B cell (primary cell): ENCODE data around the gene ZNF213. TPM values are rescaled to one million over a fixed set of nuclear protein-coding genes. Genes with fewer than 3 reads are reported as not detected.

Experiments used
- ATAC-seq: fragments of 200-7000 bp; cut with Tn5 transposase; one replicate; pipeline ENCODE4 v1.10.0; 2021; ENCODE audit warnings: low read depth, mild to moderate bottlenecking, moderate number of reproducible peaks, moderate library complexity
- CTCF ChIA-PET: fragments of 350-600 bp; sonication (Branson Sonifier 250); formaldehyde crosslinking; loops from one replicate; lab custom pipeline; 2021; ENCODE audit warnings: antibody characterized with exemption, inconsistent platforms; lab: Charles Lee
- POLR2A ChIA-PET: fragments of 350-600 bp; sonication (Branson Sonifier 250); formaldehyde crosslinking; loops from one replicate; lab custom pipeline; 2021; ENCODE audit warnings: antibody characterized with exemption; lab: Charles Lee
- DNase-seq: peaks from one replicate; pipeline ENCODE4 v3.0.0; 2013
- H2AFZ ChIP-seq: 2 replicates; pipeline ENCODE4 v1.6.1; 2012; ENCODE audit warnings: mild to moderate bottlenecking, low read depth, low read length; ENCODE audit not compliant: insufficient read depth, poor library complexity, severe bottlenecking
- H3K27ac ChIP-seq, 2 donors: 1 replicate in 1 of 2; 2 replicates in 1 of 2; pipeline ENCODE4 v1.5.1; 2012 to 2013; ENCODE audit warnings: low read length in 2 of 2, mild to moderate bottlenecking in 2 of 2, moderate library complexity in 1 of 2
- H3K27me3 ChIP-seq, 4 experiments: fragments of 200-600 bp in 1 of 4; sonication (generic) in 1 of 4; replicated peaks in 1 of 4; 1 replicate in 2 of 4; 2 replicates in 2 of 4; pipeline versions ENCODE4 v1.6.1 to v1.7.0; 2013 to 2016; ENCODE audit warnings: low read length in 3 of 4, mild to moderate bottlenecking in 2 of 4, mixed read lengths in 1 of 4, moderate library complexity in 1 of 4; ENCODE audit not compliant: insufficient read depth in 4 of 4, control insufficient read depth in 3 of 4; ENCODE audit errors: control extremely low read depth in 1 of 4
- H3K36me3 ChIP-seq, 2 experiments: replicated peaks in 1 of 2; 1 replicate in 1 of 2; 2 replicates in 1 of 2; pipeline versions ENCODE4 v1.6.1 to v1.7.1; 2013; ENCODE audit warnings: low read length in 1 of 2; ENCODE audit not compliant: insufficient read depth in 2 of 2, control insufficient read depth in 1 of 2; ENCODE audit errors: control extremely low read depth in 1 of 2, extremely low read depth in 1 of 2
- H3K4me1 ChIP-seq, 2 donors: fragments of 200-600 bp in 1 of 2; sonication (generic) in 1 of 2; 1 replicate in 1 of 2; 2 replicates in 1 of 2; pipeline versions ENCODE4 v1.5.1 to v1.6.1; 2013 to 2017; ENCODE audit warnings: low read length in 2 of 2; ENCODE audit not compliant: control insufficient read depth in 2 of 2, insufficient read depth in 2 of 2
- H3K4me2 ChIP-seq: replicated peaks from 2 replicates; pipeline ENCODE3; 2012; ENCODE audit warnings: mild to moderate bottlenecking, low read depth, low read length; ENCODE audit not compliant: poor library complexity, severe bottlenecking
- H3K4me3 ChIP-seq, 5 experiments: fragments of 200-600 bp in 1 of 5; sonication (generic) in 1 of 5; 1 replicate in 3 of 5; 2 replicates in 2 of 5; pipeline versions ENCODE4 v1.5.1 to v1.7.0; 2011 to 2016; ENCODE audit warnings: low read length in 4 of 5, mild to moderate bottlenecking in 4 of 5, low read depth in 2 of 5, control low read depth in 1 of 5, moderate library complexity in 1 of 5; ENCODE audit not compliant: insufficient read depth in 1 of 5; ENCODE audit errors: control extremely low read depth in 1 of 5, extremely low read depth in 1 of 5
- H3K79me2 ChIP-seq: fragments of 200-600 bp; sonication (generic); one replicate; pipeline ENCODE4 v1.6.0; 2016; ENCODE audit warnings: low read length; ENCODE audit not compliant: control insufficient read depth, insufficient read depth
- H3K9ac ChIP-seq: fragments of 200-600 bp; sonication (generic); 2 replicates; pipeline ENCODE4 v1.6.1; 2017; ENCODE audit warnings: mild to moderate bottlenecking, low read length, moderate library complexity
- H3K9me3 ChIP-seq, 3 donors: one replicate each; pipeline versions ENCODE4 v1.6.1 to v1.7.1; 2013; ENCODE audit warnings: low read length in 2 of 3; ENCODE audit not compliant: control insufficient read depth in 2 of 3, insufficient read depth in 1 of 3; ENCODE audit errors: control extremely low read depth in 1 of 3
- H4K20me1 ChIP-seq: 2 replicates; pipeline ENCODE4 v1.6.0; 2012; ENCODE audit warnings: mild to moderate bottlenecking, low read length; ENCODE audit not compliant: insufficient read depth, control insufficient read depth, poor library complexity, severe bottlenecking
- H3K27ac Mint-ChIP-seq: one replicate; pipeline ENCODE4 v1.8.0; 2021; ENCODE audit warnings: mixed read lengths
- H3K27me3 Mint-ChIP-seq: one replicate; pipeline ENCODE4 v1.8.0; 2021; ENCODE audit warnings: mixed read lengths
- H3K4me1 Mint-ChIP-seq: one replicate; pipeline ENCODE4 v1.8.0; 2021; ENCODE audit warnings: mixed read lengths
- H3K4me3 Mint-ChIP-seq: one replicate; pipeline ENCODE4 v1.8.0; 2021; ENCODE audit warnings: mixed read lengths
- H3K9me3 Mint-ChIP-seq: one replicate; pipeline ENCODE4 v1.8.0; 2022; ENCODE audit warnings: mixed read lengths; ENCODE audit not compliant: insufficient read depth
- EZH2 ChIP-seq: IDR thresholded peaks from 2 replicates; pipeline ENCODE4 v1.6.1; 2012; ENCODE audit warnings: borderline replicate concordance, low read depth, mild to moderate bottlenecking, moderate library complexity, low read length; ENCODE audit not compliant: insufficient read depth, poor library complexity, severe bottlenecking
- WGBS: methylation state at CpG from one replicate; pipeline ENCODE4 v1.1.5; 2013; ENCODE audit warnings: missing lambda C conversion rate; ENCODE audit not compliant: insufficient coverage; 5-methylcytosine and 5-hydroxymethylcytosine counted together
- intact Hi-C: fragments of 100-400 bp; cut with micrococcal nuclease; formaldehyde crosslinking; loops from one replicate; pipeline ENCODE4 v1.10.0; 2022
- polyA plus RNA-seq: library from polyadenylated mRNA; depleted of rRNA; stranded (reverse); fragments of >200 nt; gene quantifications from 2 replicates; pipeline ENCODE4 v1.2.3, GENCODE V29; 2012
- total RNA-seq, 2 donors: library from RNA; stranded (reverse); fragments of 120-200 nt in 1 of 2; gene quantifications; 1 replicate in 1 of 2; 2 replicates in 1 of 2; pipeline versions ENCODE4 v1.2.3 to v1.2.4, GENCODE V29; 2013 to 2022
- TF ChIP-seq, protein P1 (sequence below): fragments of 200-600 bp; IDR thresholded peaks from one replicate; pipeline ENCODE4 v1.8.0; 2022; ENCODE audit warnings: antibody characterized with exemption, mild to moderate bottlenecking

Gene ZNF213
- total and polyA plus RNA-seq, 2 donors (not counting 1 experiment from before 2014, with no cell fraction given): 1.4 to 7.2 TPM

DNA sequence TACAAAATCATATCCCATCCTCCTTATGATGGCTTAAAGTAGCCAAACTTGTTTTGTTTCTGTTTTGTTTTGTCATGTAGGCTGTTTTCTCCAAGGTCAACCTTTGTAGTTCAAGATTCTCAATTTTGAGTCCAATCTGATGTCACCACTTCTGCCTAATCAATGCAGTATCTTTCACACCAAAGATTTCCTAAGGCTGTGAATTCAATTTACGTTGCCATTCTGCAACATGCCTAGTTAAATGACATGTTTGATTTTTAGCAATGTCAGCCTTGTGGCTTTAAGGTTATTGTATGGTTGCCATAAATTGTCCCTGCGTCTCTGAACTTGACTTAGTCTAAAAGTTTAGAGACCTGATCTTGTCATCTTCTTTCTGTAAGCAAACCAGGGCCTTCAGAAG is 20.4 kb downstream of the ZNF213 start:
- Histone ChIP-seq H3K9ac (no peak overlapping the region), H3K9me3 (peaks cover 0 to 42% (median 3%) of the 10 kb centered on the region in 3 donors), H3K4me3 (no peak overlapping the region), H3K4me1 (peaks cover 28 to 49% of the 10 kb centered on the region in 2 donors), H4K20me1 (no peaks in the 10 kb centered on the region), H3K27me3 (peaks cover 0 to 4% (median 1%) of the 10 kb centered on the region in 4 experiments), H3K36me3 (no peaks in the 10 kb centered on the region), H3K27ac (no peak overlapping the region), H3K4me2 (no peak overlapping the region), H3K79me2 (no peaks in the 10 kb centered on the region), H2AFZ (no peak overlapping the region)
- Mint-ChIP-seq H3K9me3 (peaks cover 5% of the 10 kb centered on the region), H3K27me3 (no peaks in the 10 kb centered on the region), H3K4me3 (no peak overlapping the region), H3K4me1 (peaks cover 32% of the 10 kb centered on the region), H3K27ac (peak overlapping the region; percentile 56)
- ATAC-seq (no peak), DNase-seq (no peak)
- TF ChIP-seq EZH2: no peak
- TF ChIP-seq, protein P1, sequence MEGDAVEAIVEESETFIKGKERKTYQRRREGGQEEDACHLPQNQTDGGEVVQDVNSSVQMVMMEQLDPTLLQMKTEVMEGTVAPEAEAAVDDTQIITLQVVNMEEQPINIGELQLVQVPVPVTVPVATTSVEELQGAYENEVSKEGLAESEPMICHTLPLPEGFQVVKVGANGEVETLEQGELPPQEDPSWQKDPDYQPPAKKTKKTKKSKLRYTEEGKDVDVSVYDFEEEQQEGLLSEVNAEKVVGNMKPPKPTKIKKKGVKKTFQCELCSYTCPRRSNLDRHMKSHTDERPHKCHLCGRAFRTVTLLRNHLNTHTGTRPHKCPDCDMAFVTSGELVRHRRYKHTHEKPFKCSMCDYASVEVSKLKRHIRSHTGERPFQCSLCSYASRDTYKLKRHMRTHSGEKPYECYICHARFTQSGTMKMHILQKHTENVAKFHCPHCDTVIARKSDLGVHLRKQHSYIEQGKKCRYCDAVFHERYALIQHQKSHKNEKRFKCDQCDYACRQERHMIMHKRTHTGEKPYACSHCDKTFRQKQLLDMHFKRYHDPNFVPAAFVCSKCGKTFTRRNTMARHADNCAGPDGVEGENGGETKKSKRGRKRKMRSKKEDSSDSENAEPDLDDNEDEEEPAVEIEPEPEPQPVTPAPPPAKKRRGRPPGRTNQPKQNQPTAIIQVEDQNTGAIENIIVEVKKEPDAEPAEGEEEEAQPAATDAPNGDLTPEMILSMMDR: no peak
- intact Hi-C loops: loop anchor here (10.0 kb wide), 1 partner anchor 110 kb away; no protein-coding TSS in a partner anchor
- 90% methylated on average over 2 of the region's 2 CpGs for WGBS
- ChIA-PET POLR2A (no interaction called here), CTCF (interaction anchor here (0.7 to 1.0 kb wide), 2 partner anchors 13 to 287 kb away, joined by 3 read pairs; no protein-coding TSS in a partner anchor)

DNA sequence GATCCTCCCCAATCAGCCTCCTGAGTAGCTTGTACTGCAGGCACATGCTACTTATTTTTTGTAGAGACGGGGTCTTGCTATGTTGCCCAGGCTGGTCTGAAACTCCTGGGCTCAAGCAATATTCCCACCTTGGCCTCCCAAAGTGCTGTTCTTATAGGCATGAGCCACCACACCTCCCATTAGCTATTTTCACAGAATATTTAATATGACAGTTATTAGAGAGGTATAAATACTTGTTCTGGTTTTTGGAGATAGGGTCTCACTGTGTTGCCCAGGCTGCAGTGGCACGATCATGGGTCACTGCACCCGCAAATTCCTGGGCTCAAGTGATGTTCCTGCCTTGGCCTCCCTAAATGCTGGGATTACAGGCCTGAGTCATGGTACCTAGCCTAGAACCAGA is 21.1 kb downstream of the ZNF213 start:
- no peak overlapping the region for H3K4me3 Mint-ChIP-seq
- Histone ChIP-seq H4K20me1 (no peaks in the 10 kb centered on the region), H3K4me1 (peaks cover 25 to 46% of the 10 kb centered on the region in 2 donors), H2AFZ (no peak overlapping the region), H3K27ac (no peak overlapping the region), H3K4me3 (no peak overlapping the region), H3K9me3 (peaks cover 0 to 44% (median 3%) of the 10 kb centered on the region in 3 donors), H3K36me3 (no peaks in the 10 kb centered on the region), H3K79me2 (no peaks in the 10 kb centered on the region), H3K9ac (no peak overlapping the region), H3K4me2 (no peak overlapping the region), H3K27me3 (peaks cover 0 to 4% (median 1%) of the 10 kb centered on the region in 4 experiments)
- ChIA-PET CTCF (interaction anchor here (0.7 to 1.8 kb wide), 3 partner anchors 12 to 287 kb away, joined by 3 to 5 read pairs (median 3); no protein-coding TSS in a partner anchor), POLR2A (no interaction called here)
- peaks cover 28% of the 10 kb centered on the region for H3K4me1 Mint-ChIP-seq
- intact Hi-C loops: loop anchor here (10.0 kb wide), 1 partner anchor 109 kb away; no protein-coding TSS in a partner anchor
- 95% methylated on average over 3 of the region's 3 CpGs for WGBS
- ATAC-seq: no peak
- H3K27me3 Mint-ChIP-seq: no peaks in the 10 kb centered on the region
- TF ChIP-seq, protein P1: no peak
- no peak for TF ChIP-seq EZH2
- H3K9me3 Mint-ChIP-seq: peaks cover 5% of the 10 kb centered on the region
- H3K27ac Mint-ChIP-seq: no peak overlapping the region
- no peak for DNase-seq
